ENCODE measurements around the gene GBX2.

The GBX2 gene

GRCh38 chr2:236165842-236166795 is 2.1 kb downstream of the GBX2 start:
- TF ChIP-seq, protein P1, sequence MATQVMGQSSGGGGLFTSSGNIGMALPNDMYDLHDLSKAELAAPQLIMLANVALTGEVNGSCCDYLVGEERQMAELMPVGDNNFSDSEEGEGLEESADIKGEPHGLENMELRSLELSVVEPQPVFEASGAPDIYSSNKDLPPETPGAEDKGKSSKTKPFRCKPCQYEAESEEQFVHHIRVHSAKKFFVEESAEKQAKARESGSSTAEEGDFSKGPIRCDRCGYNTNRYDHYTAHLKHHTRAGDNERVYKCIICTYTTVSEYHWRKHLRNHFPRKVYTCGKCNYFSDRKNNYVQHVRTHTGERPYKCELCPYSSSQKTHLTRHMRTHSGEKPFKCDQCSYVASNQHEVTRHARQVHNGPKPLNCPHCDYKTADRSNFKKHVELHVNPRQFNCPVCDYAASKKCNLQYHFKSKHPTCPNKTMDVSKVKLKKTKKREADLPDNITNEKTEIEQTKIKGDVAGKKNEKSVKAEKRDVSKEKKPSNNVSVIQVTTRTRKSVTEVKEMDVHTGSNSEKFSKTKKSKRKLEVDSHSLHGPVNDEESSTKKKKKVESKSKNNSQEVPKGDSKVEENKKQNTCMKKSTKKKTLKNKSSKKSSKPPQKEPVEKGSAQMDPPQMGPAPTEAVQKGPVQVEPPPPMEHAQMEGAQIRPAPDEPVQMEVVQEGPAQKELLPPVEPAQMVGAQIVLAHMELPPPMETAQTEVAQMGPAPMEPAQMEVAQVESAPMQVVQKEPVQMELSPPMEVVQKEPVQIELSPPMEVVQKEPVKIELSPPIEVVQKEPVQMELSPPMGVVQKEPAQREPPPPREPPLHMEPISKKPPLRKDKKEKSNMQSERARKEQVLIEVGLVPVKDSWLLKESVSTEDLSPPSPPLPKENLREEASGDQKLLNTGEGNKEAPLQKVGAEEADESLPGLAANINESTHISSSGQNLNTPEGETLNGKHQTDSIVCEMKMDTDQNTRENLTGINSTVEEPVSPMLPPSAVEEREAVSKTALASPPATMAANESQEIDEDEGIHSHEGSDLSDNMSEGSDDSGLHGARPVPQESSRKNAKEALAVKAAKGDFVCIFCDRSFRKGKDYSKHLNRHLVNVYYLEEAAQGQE (IDR thresholded peaks at IDR 0.05; ENCODE audit: insufficient read depth in 1 of 2, low read depth in 2 of 2, low read length in 2 of 2): no peak
- no peak for TF ChIP-seq TAF1 (IDR thresholded peaks at IDR 0.05; ENCODE audit: borderline replicate concordance, insufficient read depth, low read length)
- no peak for TF ChIP-seq POLR2AphosphoS5 (IDR thresholded peaks at IDR 0.05; ENCODE audit: low read depth, low read length)
- no peak for TF ChIP-seq FOXP2 (optimal IDR thresholded peaks at IDR 0.05; ENCODE audit: borderline replicate concordance, extremely low read depth, extremely low read length, insufficient read depth)
- TF ChIP-seq SIN3A (IDR thresholded peaks at IDR 0.05; ENCODE audit: borderline replicate concordance, insufficient read depth, low read length): no peak

GRCh38 chr2:236164925-236165841 is 3.0 kb downstream of the GBX2 start:
- TF ChIP-seq POLR2AphosphoS5 (IDR thresholded peaks at IDR 0.05; ENCODE audit: low read depth, low read length): no peak
- no peak for TF ChIP-seq SIN3A (IDR thresholded peaks at IDR 0.05; ENCODE audit: borderline replicate concordance, insufficient read depth, low read length)
- TF ChIP-seq, protein P1 (IDR thresholded peaks at IDR 0.05; ENCODE audit: insufficient read depth in 1 of 2, low read depth in 2 of 2, low read length in 2 of 2): no peak
- no peak for TF ChIP-seq FOXP2 (optimal IDR thresholded peaks at IDR 0.05; ENCODE audit: borderline replicate concordance, extremely low read depth, extremely low read length, insufficient read depth)
- no peak for TF ChIP-seq TAF1 (IDR thresholded peaks at IDR 0.05; ENCODE audit: borderline replicate concordance, insufficient read depth, low read length)

GRCh38 chr2:236164201-236164924 is 3.8 kb downstream of the GBX2 start:
- TF ChIP-seq SIN3A (IDR thresholded peaks at IDR 0.05; ENCODE audit: borderline replicate concordance, insufficient read depth, low read length): no peak
- no peak for TF ChIP-seq FOXP2 (optimal IDR thresholded peaks at IDR 0.05; ENCODE audit: borderline replicate concordance, extremely low read depth, extremely low read length, insufficient read depth)
- TF ChIP-seq, protein P1 (IDR thresholded peaks at IDR 0.05; ENCODE audit: insufficient read depth in 1 of 2, low read depth in 2 of 2, low read length in 2 of 2): no peak
- TF ChIP-seq POLR2AphosphoS5 (IDR thresholded peaks at IDR 0.05; ENCODE audit: low read depth, low read length): no peak
- TF ChIP-seq TAF1 (IDR thresholded peaks at IDR 0.05; ENCODE audit: borderline replicate concordance, insufficient read depth, low read length): no peak

DNA sequence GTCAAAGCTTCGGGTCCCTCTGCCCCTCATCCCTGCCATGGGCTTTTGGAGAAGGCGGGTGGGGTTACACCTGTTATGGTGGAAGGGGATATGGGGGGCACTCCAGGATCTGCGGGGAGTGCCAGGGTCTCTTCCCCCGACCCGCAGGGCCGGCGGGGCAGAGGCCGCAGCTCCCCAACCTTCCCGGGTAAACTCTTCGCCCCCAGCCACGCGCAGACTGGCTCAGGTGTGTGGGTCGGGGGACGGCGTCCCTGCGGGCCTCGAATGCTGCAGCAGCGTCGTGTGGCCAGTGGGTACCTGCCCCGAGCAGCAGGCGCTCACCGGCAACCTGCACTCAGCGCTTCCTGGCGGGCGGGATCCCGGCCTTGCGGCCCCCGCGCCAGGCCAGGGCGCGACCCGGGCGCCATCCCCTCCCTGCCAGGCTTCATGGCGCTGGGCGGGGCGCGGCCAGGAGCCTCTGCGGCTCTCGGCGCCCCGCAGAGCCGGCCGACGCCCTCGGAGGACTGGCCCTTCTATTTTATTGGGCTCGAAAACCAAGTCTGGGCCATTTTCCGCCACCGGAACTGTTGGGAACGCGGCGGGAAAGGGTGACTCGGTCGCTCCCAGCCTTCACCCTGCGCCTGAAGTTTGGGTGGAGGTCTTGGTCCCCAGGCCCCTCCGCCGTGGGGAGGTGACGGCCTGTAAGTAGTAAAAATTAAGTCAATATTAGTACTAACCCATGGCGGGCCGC is 4.5 kb downstream of the GBX2 start:
- TF ChIP-seq TAF1 (IDR thresholded peaks at IDR 0.05; ENCODE audit: borderline replicate concordance, insufficient read depth, low read length) (no peak), FOXP2 (optimal IDR thresholded peaks at IDR 0.05; ENCODE audit: borderline replicate concordance, extremely low read depth, extremely low read length, insufficient read depth) (no peak), POLR2AphosphoS5 (IDR thresholded peaks at IDR 0.05; ENCODE audit: low read depth, low read length) (no peak)

Data from PFSK-1 (cell line).